Tongue (tissue), 2 donors: ENCODE data around the gene FBH1. TPM values are rescaled to one million over a fixed set of nuclear protein-coding genes. Genes with fewer than 3 reads are reported as not detected.
"Not testable (repeated sequence)": the region's sequence is repeated elsewhere in the genome, so short reads cannot be mapped to it uniquely, and the experiment has no call there.

Source experiments
- DNase-seq: peaks from one replicate; pipeline ENCODE4 v3.0.0-alpha.2; 2015
- total RNA-seq: library from RNA; depleted of rRNA; stranded (reverse); fragments of >200 nt; gene quantifications from one replicate; pipeline ENCODE4 v1.2.3, GENCODE V29; 2014

Gene FBH1
- total RNA-seq, 1 donor from 2014 or later = 93.1 TPM

GRCh38 chr10:5876181-5876768 lies 13.8 kb upstream of the FBH1 start:
- DNase-seq = peak; percentile 34

- not testable (repeated sequence) for DNase-seq
Observed at GRCh38 chr10:5877041-5877440, 13.0 kb upstream of the FBH1 start.

GRCh38 chr10:5882961-5883360 lies 7.1 kb upstream of the FBH1 start:
- DNase-seq = no peak

- no peak for DNase-seq
Observed at GRCh38 chr10:5885619-5886018, 4.4 kb upstream of the FBH1 start.

GRCh38 chr10:5887029-5887428 lies 3.0 kb upstream of the FBH1 start:
- no peak for DNase-seq

GRCh38 chr10:5887641-5888040 lies 2.4 kb upstream of the FBH1 start:
- no peak for DNase-seq

- DNase-seq = peak; percentile 8
Observed at GRCh38 chr10:5888351-5888750, 1.7 kb upstream of the FBH1 start.

- DNase-seq = peak; percentile 49
Observed at GRCh38 chr10:5888843-5889623, 1.0 kb upstream of the FBH1 start.

GRCh38 chr10:5890452-5890915 lies 441 bp downstream of the FBH1 start:
- peak; percentile 12 for DNase-seq

GRCh38 chr10:5891009-5891408 lies 966 bp downstream of the FBH1 start:
- DNase-seq = no peak

GRCh38 chr10:5892007-5892406 lies 2.0 kb downstream of the FBH1 start:
- DNase-seq = no peak

GRCh38 chr10:5893321-5893720 lies 3.3 kb downstream of the FBH1 start:
- no peak for DNase-seq

- DNase-seq = no peak
Observed at GRCh38 chr10:5894403-5894802, 4.4 kb downstream of the FBH1 start.

- DNase-seq = no peak
Observed at GRCh38 chr10:5894873-5895272, 4.8 kb downstream of the FBH1 start.

GRCh38 chr10:5895365-5895764 lies 5.3 kb downstream of the FBH1 start:
- DNase-seq = no peak

GRCh38 chr10:5895804-5896203 lies 5.8 kb downstream of the FBH1 start:
- DNase-seq = no peak

GRCh38 chr10:5896208-5897052 lies 6.4 kb downstream of the FBH1 start:
- DNase-seq = no peak

- DNase-seq = no peak
Observed at GRCh38 chr10:5897053-5897340, 7.0 kb downstream of the FBH1 start.

- DNase-seq = no peak
Observed at GRCh38 chr10:5897504-5897903, 7.5 kb downstream of the FBH1 start.

GRCh38 chr10:5898163-5898562 lies 8.1 kb downstream of the FBH1 start:
- no peak for DNase-seq

- no peak for DNase-seq
Observed at GRCh38 chr10:5900247-5900646, 10.2 kb downstream of the FBH1 start.

GRCh38 chr10:5902511-5903274 lies 12.7 kb downstream of the FBH1 start:
- no peak for DNase-seq

GRCh38 chr10:5903563-5903962 lies 13.5 kb downstream of the FBH1 start:
- no peak for DNase-seq
